ENCODE results near the gene NIPBL.
"Not testable (repeated sequence)": the region's sequence is repeated elsewhere in the genome, so short reads cannot be mapped to it uniquely, and the experiment has no call there.

Gene NIPBL

DNA sequence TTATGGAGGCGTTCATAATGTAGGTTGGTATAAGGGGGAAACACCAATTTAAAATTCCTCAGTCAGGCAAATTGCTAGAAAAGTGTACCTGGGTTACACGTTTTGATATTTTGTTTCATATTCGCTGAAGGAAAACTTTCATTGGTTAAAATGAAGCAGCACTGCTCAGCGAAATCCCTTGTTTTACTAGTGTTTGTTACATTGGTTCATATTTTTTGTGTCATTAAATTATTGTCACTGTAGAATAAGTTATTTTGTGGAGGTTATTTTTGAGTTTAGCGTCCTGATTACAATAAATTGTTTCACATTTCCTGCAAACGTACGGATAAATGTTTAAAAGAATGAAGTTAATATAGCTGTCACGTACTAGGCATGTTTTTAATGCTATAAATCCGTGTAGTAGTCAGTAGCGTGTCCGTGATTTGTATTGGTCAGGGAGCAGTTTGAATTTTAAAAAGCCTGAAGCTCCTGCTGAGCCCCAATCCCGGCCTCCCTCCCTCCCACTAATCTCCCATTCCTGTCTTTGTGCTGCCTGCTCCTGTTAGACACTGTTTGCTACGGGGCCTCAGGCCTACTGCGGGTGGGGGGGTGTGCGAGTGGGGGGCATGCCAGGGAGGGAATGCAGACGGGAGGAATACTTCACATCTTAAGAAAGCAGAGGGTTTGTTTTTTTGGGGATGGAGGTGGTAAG, 2.0 kb downstream of the NIPBL start:
- DNase-seq: no peak

GRCh38 chr5:36879274-36880033, 2.9 kb downstream of the NIPBL start:
- DNase-seq: no peak

GRCh38 chr5:36880761-36881160, 4.2 kb downstream of the NIPBL start:
- no peak for DNase-seq

- no peak for DNase-seq
These were observed 4.7 kb downstream of the NIPBL start for GRCh38 chr5:36881304-36881703.

- DNase-seq: no peak
These were observed 5.2 kb downstream of the NIPBL start for GRCh38 chr5:36881807-36882206.

- no peak for DNase-seq
These were observed 5.7 kb downstream of the NIPBL start for GRCh38 chr5:36882250-36882649.

- DNase-seq: no peak
These were observed 7.4 kb downstream of the NIPBL start for GRCh38 chr5:36883894-36884462.

GRCh38 chr5:36885149-36885548, 8.6 kb downstream of the NIPBL start:
- no peak for DNase-seq

GRCh38 chr5:36885566-36886485, 9.3 kb downstream of the NIPBL start:
- DNase-seq: no peak

DNA sequence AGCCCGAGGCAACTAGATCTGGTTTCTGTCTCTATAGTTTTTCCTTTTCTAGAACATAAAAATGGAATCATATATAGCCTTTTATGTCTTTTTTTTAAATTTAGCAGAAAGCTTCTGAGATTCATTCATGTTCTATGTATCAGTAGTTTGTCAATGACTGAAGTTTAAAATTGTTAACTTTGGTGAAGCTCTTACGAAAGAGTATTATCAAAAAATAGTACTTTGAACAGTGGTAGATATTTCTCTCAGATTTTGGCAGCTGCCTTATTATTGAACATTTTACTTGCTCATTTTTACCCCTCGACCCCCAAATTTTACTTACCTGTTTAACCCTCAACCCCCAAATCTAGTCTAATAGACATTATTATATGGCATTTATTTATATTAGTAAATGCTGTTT, 10.2 kb downstream of the NIPBL start:
- no peak for DNase-seq

DNA sequence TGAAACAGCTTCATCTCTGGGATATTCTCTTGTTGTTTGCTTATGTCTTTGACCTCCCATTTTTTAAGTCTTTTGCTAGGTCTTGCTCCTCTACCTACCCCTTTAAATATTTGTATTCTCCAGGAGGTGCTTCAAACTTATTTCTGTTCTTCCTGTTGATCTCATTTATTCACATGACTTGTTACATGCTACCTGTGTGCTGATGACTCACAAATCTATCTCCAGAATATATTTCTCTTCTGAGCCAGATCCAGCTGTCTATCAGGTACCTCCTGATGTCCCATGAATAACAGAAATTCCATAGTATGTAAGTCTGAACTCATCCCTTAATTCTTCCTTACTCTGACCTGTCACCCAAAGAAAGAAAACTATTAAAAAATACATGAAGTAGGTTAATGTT, 11.0 kb downstream of the NIPBL start:
- no peak for DNase-seq

DNA sequence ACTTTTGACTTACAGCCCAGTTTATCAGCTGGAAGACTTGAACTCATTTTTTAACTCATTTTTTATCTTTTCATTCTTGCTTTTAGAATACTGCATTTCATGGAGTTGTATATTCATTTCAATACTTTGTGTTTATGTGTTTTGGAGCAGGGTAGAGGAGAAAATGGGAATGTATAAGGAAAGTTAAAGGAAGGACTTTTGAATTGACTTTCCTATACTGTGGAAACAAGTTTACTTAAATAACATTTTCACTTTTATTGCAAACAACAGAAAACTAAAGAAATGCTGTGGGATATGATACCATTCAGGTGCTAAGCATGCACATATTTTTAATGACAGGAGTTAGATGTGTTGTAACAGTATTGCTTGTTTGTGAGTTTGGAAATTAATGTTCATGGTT, 11.7 kb downstream of the NIPBL start:
- no peak for DNase-seq

DNA sequence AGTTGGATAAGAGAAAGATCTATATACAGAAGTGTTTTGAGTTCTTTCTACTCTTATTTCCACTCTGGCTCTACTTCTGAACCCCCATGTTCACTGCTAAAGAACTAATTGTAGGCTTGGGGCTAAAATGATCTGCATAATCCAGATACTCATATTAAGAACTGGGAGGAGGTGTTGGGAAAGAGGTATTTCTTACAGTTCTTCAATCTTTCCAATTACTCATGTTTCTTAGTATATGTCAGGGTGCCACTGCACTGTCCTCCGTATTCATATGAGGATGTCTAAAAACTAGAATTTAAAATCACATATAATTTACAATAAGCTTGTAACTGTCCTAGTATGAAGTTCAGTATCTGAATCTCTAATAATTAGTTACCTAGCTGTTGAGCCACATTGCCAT, 12.7 kb downstream of the NIPBL start:
- no peak for DNase-seq

- no peak for DNase-seq
These were observed 14.7 kb downstream of the NIPBL start for GRCh38 chr5:36891266-36891665.

DNA sequence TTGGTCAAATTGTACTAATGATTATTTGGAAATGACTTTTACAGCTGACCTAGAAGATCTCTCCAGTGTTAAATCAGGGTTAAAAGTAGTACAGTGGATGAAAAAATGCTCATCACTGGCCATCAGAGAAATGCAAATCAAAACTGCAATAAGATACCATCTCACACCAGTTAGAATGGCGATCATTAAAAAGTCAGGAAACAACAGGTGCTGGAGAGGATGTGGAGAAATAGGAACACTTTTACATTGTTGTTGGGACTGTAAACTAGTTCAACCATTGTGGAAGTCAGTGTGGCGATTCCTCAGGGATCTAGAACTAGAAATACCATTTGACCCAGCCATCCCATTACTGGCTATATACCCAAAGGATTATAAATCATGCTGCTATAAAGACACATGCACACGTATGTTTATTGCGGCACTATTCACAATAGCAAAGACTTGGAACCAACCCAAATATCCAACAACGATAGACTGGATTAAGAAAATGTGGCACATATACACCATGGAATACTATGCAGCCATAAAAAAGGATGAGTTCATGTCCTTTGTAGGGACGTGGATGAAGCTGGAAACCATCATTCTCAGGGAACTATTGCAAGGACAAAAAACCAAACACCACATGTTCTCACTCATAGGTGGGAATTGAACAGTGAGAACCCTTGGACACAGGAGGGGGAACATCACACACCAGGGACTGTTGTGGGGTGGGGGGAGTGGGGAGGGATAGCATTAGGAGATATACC, 15.7 kb downstream of the NIPBL start:
- not testable (repeated sequence) for DNase-seq

DNA sequence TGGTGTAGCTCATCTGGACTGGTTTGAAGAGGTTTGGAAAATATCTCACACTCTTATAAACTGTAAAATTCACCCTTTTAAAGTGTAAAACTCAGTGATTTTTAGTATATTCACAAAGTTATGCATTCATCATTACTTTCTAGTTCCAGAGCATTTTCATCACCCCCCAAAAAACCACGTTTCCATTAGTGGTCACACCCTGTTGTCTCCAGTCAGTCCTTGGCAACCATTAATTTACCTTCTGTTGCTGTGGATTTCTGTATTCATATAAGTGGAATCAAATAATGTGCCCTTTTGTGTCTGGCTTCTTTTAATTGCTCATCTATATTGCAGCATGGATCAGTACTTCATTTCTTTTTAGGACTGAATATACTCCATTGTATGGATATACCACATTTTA, 18.4 kb downstream of the NIPBL start:
- DNase-seq: no peak

DNA sequence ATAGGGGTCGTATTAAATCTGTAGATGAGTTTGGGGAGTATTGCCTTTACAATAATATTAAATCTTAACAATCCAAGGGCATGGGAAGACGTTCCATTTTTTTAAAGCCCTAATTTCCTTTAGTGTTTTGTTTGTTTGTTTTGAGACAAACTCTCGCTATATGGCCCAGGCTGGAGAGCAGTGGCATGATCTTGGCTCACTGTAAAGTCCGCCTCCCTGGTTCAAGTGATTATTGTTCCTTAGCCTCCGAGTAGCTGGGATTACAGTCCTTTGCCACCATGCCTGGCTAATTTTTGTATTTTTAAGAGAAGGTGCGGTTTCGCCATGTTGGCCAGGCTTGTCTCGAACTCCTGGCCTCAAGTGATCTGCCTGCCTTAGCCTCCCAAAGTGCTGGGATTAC, 19.9 kb downstream of the NIPBL start:
- no peak for DNase-seq

DNA sequence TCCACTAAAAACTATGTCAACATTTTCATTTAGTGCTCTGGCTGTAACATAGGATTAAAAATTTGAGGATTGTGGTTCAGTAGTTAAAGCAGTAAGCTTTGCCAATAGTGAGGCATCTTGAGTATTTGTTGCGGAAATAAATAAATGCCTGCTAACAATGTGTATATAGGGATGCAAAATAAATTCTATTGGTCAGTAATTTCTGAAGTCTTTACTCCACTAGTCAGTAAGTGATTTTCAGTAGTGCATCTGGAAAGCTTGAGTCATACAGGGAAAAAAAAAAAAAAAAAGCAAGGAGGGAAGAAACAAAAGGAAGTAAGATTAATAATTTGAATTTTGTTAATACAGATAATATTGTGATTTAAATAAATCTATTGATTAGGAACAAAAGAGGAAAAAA, 21.0 kb downstream of the NIPBL start:
- no peak for DNase-seq

GRCh38 chr5:36899860-36900259, 23.3 kb downstream of the NIPBL start:
- DNase-seq: no peak

DNA sequence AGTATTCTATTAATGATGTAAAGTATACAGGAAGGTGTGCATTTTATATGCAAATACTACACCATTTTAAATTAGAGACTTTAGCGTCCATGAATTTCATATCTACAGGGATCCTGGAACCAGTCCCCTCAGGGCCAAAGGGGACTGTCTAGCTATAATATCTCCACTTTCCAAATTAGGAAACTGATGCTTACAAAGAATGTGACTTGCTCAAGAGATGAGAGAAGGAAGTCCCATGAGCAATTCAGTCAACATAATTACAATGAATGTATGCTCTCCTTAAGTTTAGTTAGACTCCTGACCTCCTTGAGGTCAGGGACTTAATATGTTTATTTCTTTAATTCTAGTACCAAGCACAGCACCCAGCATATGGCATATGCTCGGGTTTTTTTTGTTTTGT, 23.7 kb downstream of the NIPBL start:
- DNase-seq: no peak

- DNase-seq: not testable (repeated sequence)
These were observed 24.5 kb downstream of the NIPBL start for GRCh38 chr5:36901077-36901476.

DNA sequence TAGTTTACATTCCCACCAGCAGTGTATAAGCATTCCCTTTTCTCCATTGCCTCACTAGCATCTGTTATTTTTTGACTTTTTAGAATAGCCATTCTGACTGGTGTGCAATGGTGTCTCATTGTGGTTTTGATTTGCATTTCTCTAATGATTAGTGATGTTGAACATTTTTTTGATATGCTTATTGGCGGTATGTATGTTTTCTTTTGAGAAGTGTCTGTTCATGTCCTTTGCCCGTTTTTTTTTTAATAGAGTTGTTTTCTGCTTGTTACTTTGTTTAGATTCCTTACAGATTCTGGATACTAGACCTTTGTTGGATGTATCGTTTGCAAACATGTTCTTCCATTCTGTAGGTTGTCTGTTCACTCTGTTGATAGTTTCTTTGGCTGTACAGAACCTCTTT, 25.3 kb downstream of the NIPBL start:
- DNase-seq: no peak

- DNase-seq: no peak
These were observed 25.8 kb downstream of the NIPBL start for GRCh38 chr5:36902353-36902752.
